RWPE2 (cell line): ENCODE results near the gene TTLL6.

Experiments
- ATAC-seq: fragments of 200-7000 bp; cut with Tn5 transposase; 3 replicates; pipeline ENCODE4 v1.9.1; 2021; ENCODE audit warnings: low read depth
- DNase-seq: peaks from one replicate; pipeline ENCODE4 v3.0.0-alpha.2; 2020; ENCODE audit warnings: low spot score
- H3K27ac ChIP-seq: fragments of 450-650 bp; 2 replicates; pipeline ENCODE4 v1.5.1; 2017; ENCODE audit warnings: mild to moderate bottlenecking; ENCODE audit not compliant: poor library complexity, severe bottlenecking
- H3K27me3 ChIP-seq: fragments of 250-450 bp; sonication (Bioruptor Pico); 2 replicates; pipeline ENCODE4 v1.5.1; 2021; ENCODE audit warnings: mild to moderate bottlenecking, moderate library complexity; ENCODE audit not compliant: insufficient read depth, poor library complexity, severe bottlenecking
- H3K36me3 ChIP-seq: fragments of 250-450 bp; sonication (Bioruptor Pico); 2 replicates; pipeline ENCODE4 v1.5.1; 2020; ENCODE audit warnings: low read depth, mild to moderate bottlenecking, moderate library complexity
- H3K4me1 ChIP-seq: fragments of 250-450 bp; sonication (Bioruptor Pico); 2 replicates; pipeline ENCODE4 v1.5.1; 2021; ENCODE audit warnings: mild to moderate bottlenecking, moderate library complexity; ENCODE audit not compliant: insufficient read depth, poor library complexity, severe bottlenecking
- H3K4me3 ChIP-seq: fragments of 250-450 bp; sonication (Bioruptor Pico); 2 replicates; pipeline ENCODE4 v1.5.1; 2021; ENCODE audit warnings: mild to moderate bottlenecking, moderate library complexity; ENCODE audit not compliant: severe bottlenecking
- H3K9me3 ChIP-seq: fragments of 250-450 bp; sonication (Bioruptor Pico); 2 replicates; pipeline ENCODE4 v1.5.1; 2021; ENCODE audit warnings: mild to moderate bottlenecking, moderate library complexity; ENCODE audit not compliant: severe bottlenecking
- CTCF ChIP-seq: fragments of 450-650 bp; IDR thresholded peaks from one replicate; pipeline ENCODE4 v1.5.1; 2017; ENCODE audit warnings: mild to moderate bottlenecking, moderate library complexity; ENCODE audit not compliant: poor library complexity, severe bottlenecking

TTLL6 gene

GRCh38 chr17:48816774-48817590 is at the start of gene TTLL6:
Gene TTLL6 (minus strand): TSS chr17:48817229. CDS start chr17:48817072, 157 bp downstream.
- DNase-seq (peak; percentile 89), ATAC-seq (peak; percentile 98)
- no peak for TF ChIP-seq CTCF
- no peaks in the 10 kb centered on the region for H3K27me3 ChIP-seq
- peak within 1 kb of the TSS; percentile 17 for H3K4me3 ChIP-seq
- no peak within 1 kb of the TSS for H3K27ac ChIP-seq
- no peaks in the 10 kb centered on the region for H3K9me3 ChIP-seq
- H3K36me3 ChIP-seq, result no peaks in the 10 kb centered on the region
- H3K4me1 ChIP-seq, result no peaks in the 10 kb centered on the region

GRCh38 chr17:48860456-48860855 is 43.4 kb upstream of the TTLL6 start:
- DNase-seq (no peak), ATAC-seq (no peak)
- Histone ChIP-seq H3K27ac (no peak overlapping the region), H3K4me3 (no peak overlapping the region), H3K4me1 (no peaks in the 10 kb centered on the region), H3K36me3 (peaks cover 63% of the 10 kb centered on the region), H3K9me3 (no peaks in the 10 kb centered on the region), H3K27me3 (no peaks in the 10 kb centered on the region)
- no peak for TF ChIP-seq CTCF

GRCh38 chr17:48860034-48860433 is 43.0 kb upstream of the TTLL6 start:
- no peak for ATAC-seq

GRCh38 chr17:48856122-48856821 is 39.2 kb upstream of the TTLL6 start:
- Histone ChIP-seq H3K4me3 (no peak overlapping the region), H3K27ac (no peak overlapping the region), H3K4me1 (no peaks in the 10 kb centered on the region), H3K27me3 (no peaks in the 10 kb centered on the region), H3K36me3 (peaks cover 77% of the 10 kb centered on the region), H3K9me3 (no peaks in the 10 kb centered on the region)
- no peak for DNase-seq
- no peak for TF ChIP-seq CTCF
- ATAC-seq, result no peak

More at GRCh38 chr17:48860034-48860433, 43.0 kb upstream of the TTLL6 start:
- Histone ChIP-seq H3K4me3 (no peak overlapping the region), H3K27me3 (no peaks in the 10 kb centered on the region), H3K4me1 (no peaks in the 10 kb centered on the region), H3K36me3 (peaks cover 63% of the 10 kb centered on the region), H3K27ac (no peak overlapping the region), H3K9me3 (no peaks in the 10 kb centered on the region)
- no peak for DNase-seq
- no peak for TF ChIP-seq CTCF
